ENCODE results near the gene MACC1. TPM values are rescaled to one million over a fixed set of nuclear protein-coding genes. Genes with fewer than 3 reads are reported as not detected.

Gene MACC1
- total and polyA plus RNA-seq, 2 donors (not counting 3 experiments of a cell fraction or from before 2014, with no cell fraction given): not detected

DNA sequence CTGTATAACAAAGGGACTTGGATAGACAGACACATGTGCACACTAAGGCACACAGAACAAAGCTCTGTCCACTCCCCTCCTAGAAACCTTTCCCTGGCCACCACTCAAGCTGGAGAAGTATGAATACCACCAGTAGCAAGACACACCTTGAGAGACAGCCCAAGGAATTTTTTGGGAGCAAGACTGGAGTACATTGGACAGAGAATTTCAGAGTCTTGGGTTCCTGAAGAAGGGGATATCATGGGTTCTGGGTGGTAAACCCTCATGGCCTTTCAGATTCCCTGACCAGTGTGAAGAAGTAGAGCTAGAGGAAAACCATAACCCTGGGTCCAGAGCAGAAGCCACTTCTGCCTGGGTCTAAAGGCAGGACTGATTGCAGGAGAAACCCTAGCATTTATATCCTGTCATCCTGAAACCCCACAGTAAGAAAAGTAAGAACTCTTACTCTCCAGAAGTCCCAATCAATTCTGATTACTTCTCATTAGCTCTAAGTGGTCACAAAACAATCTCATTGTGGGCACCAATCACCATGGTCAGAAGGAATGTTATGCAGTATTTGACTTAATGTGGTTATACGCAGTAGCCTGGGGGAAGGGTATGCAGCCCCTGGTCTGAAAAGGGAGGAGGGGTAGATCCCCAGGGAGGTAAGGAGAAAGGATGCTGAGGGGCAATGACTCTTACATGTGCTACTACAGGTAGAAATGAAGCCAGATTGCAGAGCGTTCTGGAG lies 20.4 kb upstream of the MACC1 start:
- Histone ChIP-seq H3K9ac (replicated peaks; ENCODE audit: extremely low read depth, insufficient read depth, low read length) (no peak overlapping the region), H3K79me2 (ENCODE audit: control insufficient read depth, insufficient read depth, low read length) (no peaks in the 10 kb centered on the region), H3K27ac (ENCODE audit: insufficient read depth, low read depth, low read length) (no peak overlapping the region), H3K9me3 (replicated peaks; ENCODE audit: control insufficient read depth, insufficient read depth, low read length) (no peaks in the 10 kb centered on the region), H3K4me3 (replicated peaks in 1 of 3; ENCODE audit: insufficient read depth in 1 of 3, low read depth in 1 of 3, low read length in 3 of 3) (no peak overlapping the region), H3K36me3 (ENCODE audit: control insufficient read depth in 2 of 2, extremely low read depth in 1 of 2, insufficient read depth in 2 of 2, low read length in 2 of 2) (no peaks in the 10 kb centered on the region), H3K27me3 (ENCODE audit: control insufficient read depth in 2 of 2, insufficient read depth in 2 of 2, low read length in 2 of 2) (no peaks in the 10 kb centered on the region), H4K20me1 (replicated peaks; ENCODE audit: control insufficient read depth, extremely low read depth, insufficient read depth, low read length) (no peaks in the 10 kb centered on the region), H3K4me1 (ENCODE audit: control insufficient read depth, extremely low read depth, insufficient read depth, low read length) (no peaks in the 10 kb centered on the region), H2AFZ (ENCODE audit: low read depth, low read length) (no peak overlapping the region), H3K9me1 (replicated peaks; ENCODE audit: control insufficient read depth, extremely low read depth, insufficient read depth, low read length) (no peaks in the 10 kb centered on the region), H3K4me2 (ENCODE audit: insufficient read depth, low read length) (no peak overlapping the region)
- ChIA-PET CTCF (no interaction called here), POLR2A (no interaction called here)
- intact Hi-C loops (cut with micrococcal nuclease): no loop called here
- dilution Hi-C loops (cut with MboI; ENCODE audit: extremely low pct_ligation_motif_present, low sequenced_read_pairs): no loop called here
- FAIRE-seq (no peak), DNase-seq (ENCODE audit: low read depth, low spot score) (no peak)
- no peak for TF ChIP-seq POLR2AphosphoS5 (IDR thresholded peaks at IDR 0.05; ENCODE audit: insufficient read depth, low read depth, low read length)
- TF ChIP-seq, protein P1, sequence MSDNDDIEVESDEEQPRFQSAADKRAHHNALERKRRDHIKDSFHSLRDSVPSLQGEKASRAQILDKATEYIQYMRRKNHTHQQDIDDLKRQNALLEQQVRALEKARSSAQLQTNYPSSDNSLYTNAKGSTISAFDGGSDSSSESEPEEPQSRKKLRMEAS (IDR thresholded peaks at IDR 0.05; ENCODE audit: insufficient read depth, insufficient read length): no peak
- no peak for TF ChIP-seq MYC (IDR thresholded peaks at IDR 0.05; ENCODE audit: low read depth, low read length)
- TF ChIP-seq FOS (IDR thresholded peaks at IDR 0.05; ENCODE audit: borderline replicate concordance, insufficient read depth, low read length): no peak
- TF ChIP-seq, protein P2, sequence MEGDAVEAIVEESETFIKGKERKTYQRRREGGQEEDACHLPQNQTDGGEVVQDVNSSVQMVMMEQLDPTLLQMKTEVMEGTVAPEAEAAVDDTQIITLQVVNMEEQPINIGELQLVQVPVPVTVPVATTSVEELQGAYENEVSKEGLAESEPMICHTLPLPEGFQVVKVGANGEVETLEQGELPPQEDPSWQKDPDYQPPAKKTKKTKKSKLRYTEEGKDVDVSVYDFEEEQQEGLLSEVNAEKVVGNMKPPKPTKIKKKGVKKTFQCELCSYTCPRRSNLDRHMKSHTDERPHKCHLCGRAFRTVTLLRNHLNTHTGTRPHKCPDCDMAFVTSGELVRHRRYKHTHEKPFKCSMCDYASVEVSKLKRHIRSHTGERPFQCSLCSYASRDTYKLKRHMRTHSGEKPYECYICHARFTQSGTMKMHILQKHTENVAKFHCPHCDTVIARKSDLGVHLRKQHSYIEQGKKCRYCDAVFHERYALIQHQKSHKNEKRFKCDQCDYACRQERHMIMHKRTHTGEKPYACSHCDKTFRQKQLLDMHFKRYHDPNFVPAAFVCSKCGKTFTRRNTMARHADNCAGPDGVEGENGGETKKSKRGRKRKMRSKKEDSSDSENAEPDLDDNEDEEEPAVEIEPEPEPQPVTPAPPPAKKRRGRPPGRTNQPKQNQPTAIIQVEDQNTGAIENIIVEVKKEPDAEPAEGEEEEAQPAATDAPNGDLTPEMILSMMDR (IDR thresholded peaks at IDR 0.05; ENCODE audit: extremely low read depth in 1 of 2, insufficient read depth in 1 of 2, low read depth in 1 of 2, low read length in 2 of 2): no peak
- no peak for TF ChIP-seq GATA2 (IDR thresholded peaks at IDR 0.05; ENCODE audit: insufficient read depth, insufficient read length, low read depth, low read length)
- TF ChIP-seq JUN (IDR thresholded peaks at IDR 0.05; ENCODE audit: borderline replicate concordance, insufficient read depth, insufficient read length, low read depth): no peak
- TF ChIP-seq POLR2A (IDR thresholded peaks at IDR 0.05; ENCODE audit: low read depth, low read length): no peak
- no peak for TF ChIP-seq EZH2 (IDR thresholded peaks at IDR 0.05; ENCODE audit: borderline replicate concordance, low read depth, low read length, severe bottlenecking)
- BruUV-seq (replicated peaks): no TSS peak
